ENCODE data around the gene SLC6A13. TPM values are rescaled to one million over a fixed set of nuclear protein-coding genes. Genes with fewer than 3 reads are reported as not detected.

Gene SLC6A13
- polyA plus RNA-seq, 1 donor (not counting 4 experiments of a cell fraction or from before 2014, with no cell fraction given): 0.33 TPM

DNA sequence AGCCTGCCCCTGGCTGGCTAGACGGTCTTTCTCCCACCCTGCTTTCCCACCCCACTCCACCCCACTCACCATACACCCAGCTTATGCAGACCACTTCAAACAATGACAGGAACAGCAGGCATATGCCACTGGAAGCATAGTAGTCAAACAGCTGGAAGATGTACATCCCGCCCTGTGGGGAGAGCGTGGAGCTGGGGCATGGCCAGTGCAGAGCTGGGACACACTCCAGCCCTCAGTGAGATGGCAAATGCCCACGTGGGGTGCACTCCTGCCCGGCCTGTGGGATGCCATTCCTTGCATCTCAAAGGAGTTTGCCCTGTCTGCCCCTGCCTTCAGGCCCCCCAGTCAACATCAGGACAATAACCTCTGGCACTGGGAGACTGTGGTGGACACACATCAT, 67.5 kb downstream of the SLC6A13 start:
- H3K27ac ChIP-seq (ENCODE audit: control insufficient read depth, insufficient read depth, low read length): no peak overlapping the region
- H4K20me1 ChIP-seq (ENCODE audit: control insufficient read depth, extremely low read depth, insufficient read depth, low read length): no peaks in the 10 kb centered on the region
- H2AFZ ChIP-seq (ENCODE audit: control insufficient read depth, low read length): no peak overlapping the region
- H3K4me1 ChIP-seq (ENCODE audit: control insufficient read depth, extremely low read depth, insufficient read depth, low read length): no peaks in the 10 kb centered on the region
- TF ChIP-seq, protein P1, sequence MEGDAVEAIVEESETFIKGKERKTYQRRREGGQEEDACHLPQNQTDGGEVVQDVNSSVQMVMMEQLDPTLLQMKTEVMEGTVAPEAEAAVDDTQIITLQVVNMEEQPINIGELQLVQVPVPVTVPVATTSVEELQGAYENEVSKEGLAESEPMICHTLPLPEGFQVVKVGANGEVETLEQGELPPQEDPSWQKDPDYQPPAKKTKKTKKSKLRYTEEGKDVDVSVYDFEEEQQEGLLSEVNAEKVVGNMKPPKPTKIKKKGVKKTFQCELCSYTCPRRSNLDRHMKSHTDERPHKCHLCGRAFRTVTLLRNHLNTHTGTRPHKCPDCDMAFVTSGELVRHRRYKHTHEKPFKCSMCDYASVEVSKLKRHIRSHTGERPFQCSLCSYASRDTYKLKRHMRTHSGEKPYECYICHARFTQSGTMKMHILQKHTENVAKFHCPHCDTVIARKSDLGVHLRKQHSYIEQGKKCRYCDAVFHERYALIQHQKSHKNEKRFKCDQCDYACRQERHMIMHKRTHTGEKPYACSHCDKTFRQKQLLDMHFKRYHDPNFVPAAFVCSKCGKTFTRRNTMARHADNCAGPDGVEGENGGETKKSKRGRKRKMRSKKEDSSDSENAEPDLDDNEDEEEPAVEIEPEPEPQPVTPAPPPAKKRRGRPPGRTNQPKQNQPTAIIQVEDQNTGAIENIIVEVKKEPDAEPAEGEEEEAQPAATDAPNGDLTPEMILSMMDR (optimal IDR thresholded peaks at IDR 0.05 in 1 of 3, IDR thresholded peaks at IDR 0.05 in 1 of 3, conservative IDR thresholded peaks at IDR 0.05 in 1 of 3; ENCODE audit: extremely low read depth in 1 of 3, insufficient read depth in 2 of 3, low read length in 3 of 3): no peak
- TF ChIP-seq EZH2 (IDR thresholded peaks at IDR 0.05; ENCODE audit: low read length): no peak
- dilution Hi-C loops (cut with MboI; ENCODE audit: extremely low pct_ligation_motif_present, low sequenced_read_pairs): no loop called here
- no peak overlapping the region for H3K4me3 ChIP-seq (ENCODE audit: control insufficient read depth in 2 of 3, extremely low read depth in 1 of 3, insufficient read depth in 2 of 3, low read depth in 1 of 3, low read length in 3 of 3)
- DNase-seq (ENCODE audit: low read depth, low spot score): no peak
- FAIRE-seq: no peak
- no peaks in the 10 kb centered on the region for H3K36me3 ChIP-seq (ENCODE audit: control insufficient read depth in 2 of 2, extremely low read depth in 1 of 2, insufficient read depth in 2 of 2, low read length in 2 of 2)
- H3K4me2 ChIP-seq (ENCODE audit: control insufficient read depth, extremely low read depth, insufficient read depth, low read depth, low read length): no peak overlapping the region
- H3K27me3 ChIP-seq (ENCODE audit: control insufficient read depth, extremely low read depth, insufficient read depth, low read length): peaks cover 18% of the 10 kb centered on the region
- H3K79me2 ChIP-seq (ENCODE audit: control insufficient read depth, insufficient read depth, low read length): no peaks in the 10 kb centered on the region
- no peaks in the 10 kb centered on the region for H3K9me1 ChIP-seq (ENCODE audit: control insufficient read depth, extremely low read depth, insufficient read depth, low read length)
- H3K9ac ChIP-seq (ENCODE audit: control insufficient read depth, extremely low read depth, insufficient read depth, low read length): no peak overlapping the region
- no peaks in the 10 kb centered on the region for H3K9me3 ChIP-seq (ENCODE audit: control insufficient read depth, low read depth, low read length)

GRCh38 chr12:194276-194675, 68.4 kb downstream of the SLC6A13 start:
- TF ChIP-seq, protein P1 (optimal IDR thresholded peaks at IDR 0.05 in 1 of 3, IDR thresholded peaks at IDR 0.05 in 1 of 3, conservative IDR thresholded peaks at IDR 0.05 in 1 of 3; ENCODE audit: extremely low read depth in 1 of 3, insufficient read depth in 2 of 3, low read length in 3 of 3): no peak
- no peak for TF ChIP-seq EZH2 (IDR thresholded peaks at IDR 0.05; ENCODE audit: low read length)
- Histone ChIP-seq H3K79me2 (ENCODE audit: control insufficient read depth, insufficient read depth, low read length) (no peaks in the 10 kb centered on the region), H3K36me3 (ENCODE audit: control insufficient read depth in 2 of 2, extremely low read depth in 1 of 2, insufficient read depth in 2 of 2, low read length in 2 of 2) (no peaks in the 10 kb centered on the region), H3K27ac (ENCODE audit: control insufficient read depth, insufficient read depth, low read length) (no peak overlapping the region), H3K4me3 (ENCODE audit: control insufficient read depth in 2 of 3, extremely low read depth in 1 of 3, insufficient read depth in 2 of 3, low read depth in 1 of 3, low read length in 3 of 3) (no peak overlapping the region), H3K9me3 (ENCODE audit: control insufficient read depth, low read depth, low read length) (no peaks in the 10 kb centered on the region), H4K20me1 (ENCODE audit: control insufficient read depth, extremely low read depth, insufficient read depth, low read length) (no peaks in the 10 kb centered on the region), H2AFZ (ENCODE audit: control insufficient read depth, low read length) (no peak overlapping the region), H3K27me3 (ENCODE audit: control insufficient read depth, extremely low read depth, insufficient read depth, low read length) (peaks cover 26% of the 10 kb centered on the region), H3K4me2 (ENCODE audit: control insufficient read depth, extremely low read depth, insufficient read depth, low read depth, low read length) (no peak overlapping the region), H3K9me1 (ENCODE audit: control insufficient read depth, extremely low read depth, insufficient read depth, low read length) (no peaks in the 10 kb centered on the region), H3K4me1 (ENCODE audit: control insufficient read depth, extremely low read depth, insufficient read depth, low read length) (no peaks in the 10 kb centered on the region), H3K9ac (ENCODE audit: control insufficient read depth, extremely low read depth, insufficient read depth, low read length) (no peak overlapping the region)
- dilution Hi-C loops (cut with MboI; ENCODE audit: extremely low pct_ligation_motif_present, low sequenced_read_pairs): no loop called here
- DNase-seq (ENCODE audit: low read depth, low spot score) (no peak), FAIRE-seq (no peak)

Measured in keratinocyte (primary cell).